ENCODE data around the gene ZBTB49.
"Not testable (repeated sequence)": the region's sequence is repeated elsewhere in the genome, so short reads cannot be mapped to it uniquely, and the experiment has no call there.

Gene ZBTB49

GRCh38 chr4:4289941-4290850 lies at the start of gene ZBTB49, which contains the start of gene LYAR:
Gene ZBTB49, plus strand, starts transcription at chr4:4290251. Its CDS starts 9,695 bp downstream, at chr4:4299946.
Gene LYAR, minus strand, starts transcription at chr4:4290154. Its CDS starts 6,412 bp downstream, at chr4:4283742.
- peak; percentile 82 for DNase-seq (ENCODE audit: low read depth)

GRCh38 chr4:4245172-4245571 lies 44.9 kb upstream of the ZBTB49 start:
- DNase-seq (ENCODE audit: low read depth), result no peak

GRCh38 chr4:4247696-4248028 lies 42.4 kb upstream of the ZBTB49 start:
- DNase-seq (ENCODE audit: low read depth), result no peak

- peak; percentile 86 for DNase-seq (ENCODE audit: low read depth)
These were observed 41.8 kb upstream of the ZBTB49 start, which contains the start of gene TMEM128 for GRCh38 chr4:4248029-4248884. Gene TMEM128, minus strand, starts transcription at chr4:4248223. Its CDS starts 21 bp downstream, at chr4:4248202.

- peak; percentile 15 for DNase-seq (ENCODE audit: low read depth)
These were observed 41.2 kb upstream of the ZBTB49 start for GRCh38 chr4:4248885-4249203.

GRCh38 chr4:4249342-4249741 lies 40.7 kb upstream of the ZBTB49 start:
- DNase-seq (ENCODE audit: low read depth), result not testable (repeated sequence)

GRCh38 chr4:4249866-4250265 lies 40.2 kb upstream of the ZBTB49 start:
- DNase-seq (ENCODE audit: low read depth), result no peak

- DNase-seq (ENCODE audit: low read depth), result no peak
These were observed 35.9 kb upstream of the ZBTB49 start for GRCh38 chr4:4254199-4254598.

- DNase-seq (ENCODE audit: low read depth), result no peak
These were observed 35.4 kb upstream of the ZBTB49 start for GRCh38 chr4:4254666-4255065.

GRCh38 chr4:4256799-4257198 lies 33.3 kb upstream of the ZBTB49 start:
- DNase-seq (ENCODE audit: low read depth), result no peak

- not testable (repeated sequence) for DNase-seq (ENCODE audit: low read depth)
These were observed 32.3 kb upstream of the ZBTB49 start for GRCh38 chr4:4257705-4258104.

- DNase-seq (ENCODE audit: low read depth), result no peak
These were observed 30.5 kb upstream of the ZBTB49 start for GRCh38 chr4:4259484-4260100.

GRCh38 chr4:4260185-4260751 lies 29.8 kb upstream of the ZBTB49 start:
- peak; percentile 48 for DNase-seq (ENCODE audit: low read depth)

GRCh38 chr4:4267981-4268380 lies 22.1 kb upstream of the ZBTB49 start:
- no peak for DNase-seq (ENCODE audit: low read depth)

- DNase-seq (ENCODE audit: low read depth), result no peak
These were observed 21.3 kb upstream of the ZBTB49 start for GRCh38 chr4:4268776-4269175.

GRCh38 chr4:4269331-4269731 lies 20.7 kb upstream of the ZBTB49 start:
- DNase-seq (ENCODE audit: low read depth), result no peak

- no peak for DNase-seq (ENCODE audit: low read depth)
These were observed 20.2 kb upstream of the ZBTB49 start for GRCh38 chr4:4269856-4270255.

- no peak for DNase-seq (ENCODE audit: low read depth)
These were observed 19.5 kb upstream of the ZBTB49 start for GRCh38 chr4:4270529-4270928.

- no peak for DNase-seq (ENCODE audit: low read depth)
These were observed 18.1 kb upstream of the ZBTB49 start for GRCh38 chr4:4271912-4272311.

GRCh38 chr4:4274226-4274625 lies 15.8 kb upstream of the ZBTB49 start:
- DNase-seq (ENCODE audit: low read depth), result no peak

- DNase-seq (ENCODE audit: low read depth), result no peak
These were observed 12.5 kb upstream of the ZBTB49 start for GRCh38 chr4:4277531-4277930.

- no peak for DNase-seq (ENCODE audit: low read depth)
These were observed 8.3 kb upstream of the ZBTB49 start for GRCh38 chr4:4281787-4282186.
